ENCODE results near the gene CYP4F3.
"Not testable (repeated sequence)": the region's sequence is repeated elsewhere in the genome, so short reads cannot be mapped to it uniquely, and the experiment has no call there.

Gene CYP4F3

GRCh38 chr19:15640294-15640903 is at the start of gene CYP4F3:
TSS of gene CYP4F3 (plus strand) at chr19:15640897. CDS start at chr19:15641416, 519 bp downstream.
- peak; percentile 61 for DNase-seq

GRCh38 chr19:15591796-15592195 is 48.9 kb upstream of the CYP4F3 start:
- DNase-seq = no peak

- DNase-seq = not testable (repeated sequence)
Measured at GRCh38 chr19:15592506-15592905, 48.2 kb upstream of the CYP4F3 start.

- DNase-seq = not testable (repeated sequence)
Measured at GRCh38 chr19:15593766-15594165, 46.9 kb upstream of the CYP4F3 start.

- DNase-seq = peak; percentile 0
Measured at GRCh38 chr19:15595069-15595468, 45.6 kb upstream of the CYP4F3 start.

GRCh38 chr19:15607978-15608925 is 32.4 kb upstream of the CYP4F3 start:
- DNase-seq = not testable (repeated sequence)

- DNase-seq = no peak
Measured at GRCh38 chr19:15609261-15609660, 31.4 kb upstream of the CYP4F3 start.

GRCh38 chr19:15612342-15612741 is 28.4 kb upstream of the CYP4F3 start:
- DNase-seq = no peak

- DNase-seq = no peak
Measured at GRCh38 chr19:15613338-15613737, 27.4 kb upstream of the CYP4F3 start.

GRCh38 chr19:15614507-15615379 is 26.0 kb upstream of the CYP4F3 start, which contains the start of gene CYP4F8:
TSS of gene CYP4F8 (plus strand) at chr19:15615218. CDS start at chr19:15615617, 399 bp downstream.
- no peak for DNase-seq

GRCh38 chr19:15615526-15615925 is 25.2 kb upstream of the CYP4F3 start:
- DNase-seq = no peak

GRCh38 chr19:15616183-15616582 is 24.5 kb upstream of the CYP4F3 start:
- DNase-seq = no peak

- DNase-seq = no peak
Measured at GRCh38 chr19:15616627-15617270, 23.9 kb upstream of the CYP4F3 start.

GRCh38 chr19:15618321-15618720 is 22.4 kb upstream of the CYP4F3 start:
- no peak for DNase-seq

GRCh38 chr19:15621801-15622200 is 18.9 kb upstream of the CYP4F3 start:
- no peak for DNase-seq

GRCh38 chr19:15622991-15623390 is 17.7 kb upstream of the CYP4F3 start:
- no peak for DNase-seq

- DNase-seq = peak; percentile 15
Measured at GRCh38 chr19:15623711-15624318, 16.9 kb upstream of the CYP4F3 start.

GRCh38 chr19:15628236-15629002 is 12.3 kb upstream of the CYP4F3 start:
- DNase-seq = no peak

- DNase-seq = peak; percentile 68
Measured at GRCh38 chr19:15629003-15629880, 11.5 kb upstream of the CYP4F3 start.

- DNase-seq = peak; percentile 45
Measured at GRCh38 chr19:15631817-15632216, 8.9 kb upstream of the CYP4F3 start.
